SK-MEL-5 (cell line): Measurements from ENCODE around the gene AGBL4. TPM values are rescaled to one million over a fixed set of nuclear protein-coding genes. Genes with fewer than 3 reads are reported as not detected.
"Not testable (repeated sequence)": the region's sequence is repeated elsewhere in the genome, so short reads cannot be mapped to it uniquely, and the experiment has no call there.

Experiments
- DNase-seq: peaks from one replicate; pipeline ENCODE4 v3.0.0-alpha.2; 2016; ENCODE audit warnings: low read depth, low spot score
- in situ Hi-C: cut with HindIII; loops from 2 replicates; pipeline ENCODE4 v1.10.0; 2016; ENCODE audit warnings: low sequenced_read_pairs, high pct_unique_total_duplicates, low pct_unique_long_range_greater_than_20kb
- total RNA-seq: library from RNA; depleted of rRNA; stranded (reverse); fragments of >200 nt; shearing (Covaris generic); gene quantifications from 2 replicates; pipeline ENCODE4 v1.2.3, GENCODE V29; 2014

The AGBL4 gene
- total RNA-seq, 1 experiment from 2014 or later, result 0.50 TPM

GRCh38 chr1:49787013-49787412, 236.7 kb downstream of the AGBL4 start:
- in situ Hi-C loops, DNase-seq: not testable (repeated sequence)

GRCh38 chr1:49765034-49765433, 258.7 kb downstream of the AGBL4 start:
- in situ Hi-C loops, result no loop called here
- peak; percentile 40 for DNase-seq

GRCh38 chr1:49738118-49738517, 285.6 kb downstream of the AGBL4 start:
- DNase-seq, in situ Hi-C loops: not testable (repeated sequence)

GRCh38 chr1:49728377-49728776, 295.4 kb downstream of the AGBL4 start:
- in situ Hi-C loops, result no loop called here
- no peak for DNase-seq

DNA sequence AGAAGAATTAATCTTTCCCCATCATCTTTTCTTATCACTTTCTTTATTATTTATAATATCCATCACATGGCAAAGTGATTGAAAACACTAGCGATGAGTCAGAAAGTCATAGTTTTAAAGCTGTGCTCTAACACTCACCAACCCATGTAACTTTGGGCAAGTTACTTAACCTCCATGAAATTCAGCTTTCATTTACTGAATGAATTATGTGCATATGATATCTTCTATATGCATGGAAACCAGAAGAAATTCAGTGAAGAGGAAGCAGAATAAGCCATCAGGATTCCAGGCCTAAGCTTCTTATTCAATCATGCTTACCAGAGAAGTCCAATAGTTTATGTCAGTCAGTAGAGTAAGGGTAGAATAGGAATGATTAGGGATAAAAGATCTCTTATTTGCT, 300.1 kb downstream of the AGBL4 start:
- in situ Hi-C loops, result no loop called here
- DNase-seq, result no peak

GRCh38 chr1:49694251-49694827, 329.4 kb downstream of the AGBL4 start:
- in situ Hi-C loops, result no loop called here
- DNase-seq, result no peak

DNA sequence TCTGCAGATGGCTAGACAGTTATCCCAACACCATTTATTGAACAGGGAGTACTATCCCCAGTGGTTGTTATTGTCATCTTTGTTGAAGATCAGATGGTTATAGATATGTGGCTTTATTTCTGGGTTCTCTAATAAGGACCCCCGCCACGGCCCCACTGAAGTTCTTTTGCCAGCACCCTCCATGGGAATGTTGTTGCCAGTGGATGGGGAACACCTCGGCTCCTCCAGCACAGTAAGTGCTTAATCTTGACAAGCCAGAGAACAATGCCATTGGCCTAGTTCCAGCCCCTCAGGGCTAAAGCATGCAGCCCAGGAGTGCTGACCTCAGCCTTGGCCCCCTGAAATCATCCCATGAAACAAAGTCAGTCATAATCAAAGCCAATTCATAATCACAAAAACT, 337.6 kb downstream of the AGBL4 start:
- in situ Hi-C loops, result no loop called here
- no peak for DNase-seq

GRCh38 chr1:49677706-49678105, 346.0 kb downstream of the AGBL4 start:
- in situ Hi-C loops, result no loop called here
- DNase-seq, result no peak

GRCh38 chr1:49651136-49651535, 372.6 kb downstream of the AGBL4 start:
- DNase-seq, result no peak
- in situ Hi-C loops, result no loop called here

DNA sequence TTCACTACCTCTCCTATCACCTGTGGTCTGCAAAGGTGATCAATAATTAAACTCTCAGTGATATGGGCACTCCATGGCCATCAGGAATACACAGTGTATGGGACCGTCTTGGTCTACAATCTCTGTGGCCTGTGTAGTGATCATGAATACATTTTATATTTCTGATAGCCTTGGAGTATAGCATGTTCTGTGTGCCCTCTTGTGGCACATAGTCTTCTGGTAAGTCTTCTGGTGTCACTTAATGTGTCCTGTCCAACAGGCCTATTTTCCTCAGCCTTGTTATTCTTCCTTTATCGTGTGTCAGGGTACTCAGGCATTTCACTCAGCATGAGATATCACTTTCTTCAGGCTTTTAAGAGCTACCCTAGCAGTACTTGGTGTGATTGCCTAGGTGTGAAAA, 393.6 kb downstream of the AGBL4 start:
- DNase-seq, result no peak
- in situ Hi-C loops, result no loop called here

GRCh38 chr1:49627781-49628180, 396.0 kb downstream of the AGBL4 start:
- in situ Hi-C loops, result no loop called here
- DNase-seq, result no peak

GRCh38 chr1:49626472-49626871, 397.3 kb downstream of the AGBL4 start:
- no peak for DNase-seq
- in situ Hi-C loops, result no loop called here

DNA sequence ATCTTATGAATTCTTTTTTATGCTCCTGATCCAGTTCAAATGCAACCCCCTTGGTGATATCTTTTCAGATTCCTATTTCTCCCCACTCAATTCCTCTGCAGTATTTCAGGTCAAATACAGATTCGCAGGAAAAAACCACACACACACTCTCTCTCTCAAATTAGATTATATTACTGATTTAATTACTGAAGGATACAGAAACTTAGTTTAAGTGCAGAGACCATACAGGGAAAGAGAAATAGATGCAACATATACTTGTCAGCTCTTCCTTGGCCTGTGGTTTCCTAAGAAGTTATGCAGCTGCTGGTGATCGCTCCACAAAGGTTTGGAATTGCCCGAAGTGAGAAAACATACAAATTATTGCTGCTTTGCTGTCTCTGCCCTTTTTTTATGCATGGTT, 400.9 kb downstream of the AGBL4 start:
- in situ Hi-C loops, result no loop called here
- DNase-seq, result no peak

DNA sequence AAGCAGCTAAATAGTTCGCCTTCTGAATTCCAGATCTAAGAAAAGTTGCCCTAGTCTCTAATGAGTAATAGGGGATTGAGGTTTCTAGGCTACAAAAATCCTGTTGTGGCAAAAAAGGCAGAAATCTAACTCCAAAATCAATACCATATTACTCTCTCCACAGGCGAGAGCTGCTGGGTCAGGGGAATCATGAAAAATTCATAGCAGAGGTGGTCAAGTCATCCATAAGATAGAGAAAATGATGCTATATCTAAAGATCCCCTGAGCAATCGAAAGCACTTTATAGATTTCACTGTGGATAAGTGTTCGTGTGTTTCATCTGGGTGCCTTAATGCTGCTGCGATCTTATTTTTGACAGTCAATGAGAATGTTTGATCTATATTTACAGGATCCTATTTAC, 417.7 kb downstream of the AGBL4 start:
- DNase-seq, result no peak
- in situ Hi-C loops, result no loop called here

GRCh38 chr1:49597436-49597835, 426.3 kb downstream of the AGBL4 start:
- in situ Hi-C loops, result no loop called here
- no peak for DNase-seq

GRCh38 chr1:49576327-49576901, 447.3 kb downstream of the AGBL4 start:
- no peak for DNase-seq
- in situ Hi-C loops, result no loop called here

GRCh38 chr1:49556676-49557234, 467.0 kb downstream of the AGBL4 start:
- no peak for DNase-seq
- in situ Hi-C loops, result no loop called here

GRCh38 chr1:49552101-49552500, 471.7 kb downstream of the AGBL4 start:
- in situ Hi-C loops, result no loop called here
- no peak for DNase-seq

DNA sequence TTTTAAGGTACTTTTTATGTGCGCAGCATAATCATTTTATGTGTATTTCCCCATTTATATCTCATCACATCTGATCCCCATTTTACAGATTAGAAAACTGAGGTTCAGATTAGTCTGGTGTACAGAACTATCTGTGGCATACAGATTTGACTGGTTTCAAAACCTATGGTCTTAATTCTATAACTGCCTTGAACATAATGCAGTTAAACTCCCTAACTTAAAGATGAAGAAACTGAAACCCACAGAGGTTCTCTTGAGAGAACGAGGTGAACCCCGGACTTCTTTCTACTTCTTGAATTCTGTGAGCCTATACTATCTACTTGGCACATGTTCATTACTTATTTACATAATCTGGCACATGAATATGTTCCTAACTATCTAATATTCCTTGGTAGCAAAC, 479.1 kb downstream of the AGBL4 start:
- no peak for DNase-seq
- in situ Hi-C loops, result no loop called here
